IMR-90 (cell line): Measurements from ENCODE around the gene PTPN3. TPM values are rescaled to one million over a fixed set of nuclear protein-coding genes. Genes with fewer than 3 reads are reported as not detected.

Experiments
- ATAC-seq: fragments of 200-7000 bp; cut with Tn5 transposase; 2 replicates; pipeline ENCODE4 v1.9.1; 2020; ENCODE audit warnings: low read depth, mild to moderate bottlenecking, moderate library complexity
- BruUV-seq: library from RNA; stranded (reverse); fragments of 400-500 nt; replicated peaks from 2 replicates; lab custom pipeline; 2021; lab: Mats Ljungman, UMichigan
- CTCF ChIA-PET: fragments of 300-600 bp; formaldehyde crosslinking; extraction: SDS; loops from one replicate; lab custom pipeline; 2021; ENCODE audit warnings: antibody characterized with exemption; lab: Yijun Ruan, JAX
- POLR2A ChIA-PET: fragments of 300-600 bp; sonication (Branson Sonifier 250); formaldehyde crosslinking; loops from one replicate; lab custom pipeline; 2022; ENCODE audit warnings: antibody characterized with exemption; ENCODE audit not compliant: unreplicated experiment; lab: Charles Lee
- DNase-seq: peaks from one replicate; pipeline ENCODE4 v3.0.0; 2013
- H2AFZ ChIP-seq: replicated peaks from 2 replicates; pipeline ENCODE3; 2013; ENCODE audit warnings: low read length, mild to moderate bottlenecking; ENCODE audit not compliant: poor library complexity
- H2AK5ac ChIP-seq: 2 replicates; pipeline ENCODE4 v1.6.1; 2013; ENCODE audit warnings: low read depth, low read length, inconsistent platforms
- H2AK9ac ChIP-seq: replicated peaks from 2 replicates; pipeline ENCODE3; 2013; ENCODE audit warnings: mild to moderate bottlenecking, low read depth, low read length, moderate library complexity; ENCODE audit not compliant: poor library complexity
- H2BK120ac ChIP-seq: 2 replicates; pipeline ENCODE4 v1.6.1; 2013; ENCODE audit warnings: low read depth, low read length, inconsistent platforms
- H2BK15ac ChIP-seq: 3 replicates; pipeline ENCODE4 v1.6.1; 2013; ENCODE audit warnings: low read depth, low read length, inconsistent platforms
- H2BK20ac ChIP-seq: 2 replicates; pipeline ENCODE4 v1.6.1; 2013; ENCODE audit warnings: low read depth, mild to moderate bottlenecking, inconsistent platforms, low read length, moderate library complexity
- H2BK5ac ChIP-seq: 2 replicates; pipeline ENCODE4 v1.6.1; 2013; ENCODE audit warnings: mild to moderate bottlenecking, low read depth, low read length, inconsistent platforms; ENCODE audit not compliant: poor library complexity, severe bottlenecking
- H3K14ac ChIP-seq: replicated peaks from 2 replicates; pipeline ENCODE4 v1.6.1; 2013; ENCODE audit warnings: low read depth, low read length, inconsistent platforms
- H3K18ac ChIP-seq: 2 replicates; pipeline ENCODE4 v1.6.1; 2013; ENCODE audit warnings: low read depth, low read length, control low read depth
- H3K23ac ChIP-seq: 2 replicates; pipeline ENCODE4 v1.6.1; 2013; ENCODE audit warnings: low read depth, low read length, inconsistent platforms
- H3K27ac ChIP-seq: 2 replicates; pipeline ENCODE4 v1.5.1; 2013; ENCODE audit warnings: mild to moderate bottlenecking, control low read depth, low read length; ENCODE audit not compliant: insufficient read depth
- H3K27me3 ChIP-seq: 2 replicates; pipeline ENCODE4 v1.6.1; 2013; ENCODE audit warnings: low read length; ENCODE audit not compliant: control insufficient read depth, insufficient read depth
- H3K36me3 ChIP-seq: 2 replicates; pipeline ENCODE4 v1.6.1; 2013; ENCODE audit warnings: low read length, mixed read lengths; ENCODE audit not compliant: control insufficient read depth, insufficient read depth
- H3K4ac ChIP-seq: 2 replicates; pipeline ENCODE4 v1.6.1; 2013; ENCODE audit warnings: low read depth, low read length, inconsistent platforms
- H3K4me1 ChIP-seq: 2 replicates; pipeline ENCODE4 v1.6.1; 2013; ENCODE audit warnings: low read length, mixed read lengths; ENCODE audit not compliant: control insufficient read depth, insufficient read depth
- H3K4me2 ChIP-seq: 2 replicates; pipeline ENCODE4 v1.6.1; 2013; ENCODE audit warnings: low read depth, mild to moderate bottlenecking, control low read depth, low read length, moderate library complexity
- H3K4me3 ChIP-seq: 2 replicates; pipeline ENCODE4 v1.5.1; 2013; ENCODE audit warnings: low read depth, mild to moderate bottlenecking, control low read depth, low read length, moderate library complexity; ENCODE audit not compliant: insufficient read depth
- H3K56ac ChIP-seq: 2 replicates; pipeline ENCODE4 v1.6.1; 2013; ENCODE audit warnings: low read length, inconsistent platforms; ENCODE audit not compliant: insufficient read depth; ENCODE audit errors: extremely low read depth
- H3K79me1 ChIP-seq, 2 experiments: 2 replicates each; pipeline ENCODE4 v1.6.1; 2013; ENCODE audit warnings: low read length in 2 of 2, inconsistent platforms in 1 of 2, low read depth in 1 of 2
- H3K9ac ChIP-seq: 2 replicates; pipeline ENCODE4 v1.6.1; 2013; ENCODE audit warnings: low read depth, low read length, control low read depth
- H3K9me1 ChIP-seq: 2 replicates; pipeline ENCODE4 v1.6.1; 2013; ENCODE audit warnings: low read length, inconsistent platforms; ENCODE audit not compliant: insufficient read depth
- H3K9me3 ChIP-seq: 2 replicates; pipeline ENCODE4 v1.6.1; 2013; ENCODE audit warnings: low read length; ENCODE audit not compliant: control insufficient read depth, insufficient read depth
- H4K20me1 ChIP-seq: 2 replicates; pipeline ENCODE4 v1.6.1; 2013; ENCODE audit warnings: low read length, inconsistent platforms; ENCODE audit not compliant: insufficient read depth
- H4K5ac ChIP-seq: 2 replicates; pipeline ENCODE4 v1.6.1; 2013; ENCODE audit warnings: mild to moderate bottlenecking, low read depth, low read length, control low read depth
- H4K8ac ChIP-seq, 2 experiments: 2 replicates each; pipeline ENCODE4 v1.6.1; 2013; ENCODE audit warnings: low read depth in 2 of 2, low read length in 2 of 2, control low read depth in 1 of 2, inconsistent platforms in 1 of 2
- H4K91ac ChIP-seq: 2 replicates; pipeline ENCODE4 v1.6.1; 2013; ENCODE audit warnings: low read depth, low read length, inconsistent platforms; ENCODE audit not compliant: insufficient read depth
- BHLHE40 ChIP-seq: fragments of 150-350 bp; IDR thresholded peaks from 2 replicates; pipeline ENCODE4 v1.6.1; 2016; ENCODE audit warnings: mild to moderate bottlenecking, low read depth, low read length
- MAZ ChIP-seq: IDR thresholded peaks from 2 replicates; pipeline ENCODE4 v1.6.1; 2012; ENCODE audit warnings: low read depth, mild to moderate bottlenecking, low read length, improper control_type of control experiment, moderate library complexity, borderline replicate concordance
- MXI1 ChIP-seq: IDR thresholded peaks from 2 replicates; pipeline ENCODE4 v1.6.1; 2012; ENCODE audit warnings: low read depth, mild to moderate bottlenecking, low read length, moderate library complexity, borderline replicate concordance
- RAD21 ChIP-seq: IDR thresholded peaks from 2 replicates; pipeline ENCODE4 v1.6.1; 2012; ENCODE audit warnings: low read length, improper control_type of control experiment
- RCOR1 ChIP-seq: IDR thresholded peaks from 2 replicates; pipeline ENCODE4 v1.6.1; 2012; ENCODE audit warnings: mild to moderate bottlenecking, low read length, improper control_type of control experiment; ENCODE audit not compliant: insufficient replicate concordance
- SMC3 ChIP-seq: fragments of 150-350 bp; IDR thresholded peaks from 2 replicates; pipeline ENCODE4 v1.6.1; 2016; ENCODE audit warnings: low read depth, mild to moderate bottlenecking, antibody characterized with exemption, low read length, moderate library complexity
- WGBS, 2 experiments: methylation state at CpG; one replicate each; pipeline versions ENCODE4 v1.1.5 to v1.1.7; 2013; ENCODE audit warnings: missing lambda C conversion rate in 2 of 2; ENCODE audit not compliant: insufficient read length in 1 of 2; ENCODE audit errors: extremely low coverage in 2 of 2; 5-methylcytosine and 5-hydroxymethylcytosine counted together
- dilution Hi-C: fragments of 300-500 bp; cut with HindIII; formaldehyde crosslinking; loops from one replicate; pipeline ENCODE4 v1.14.3; 2018; ENCODE audit warnings: low sequenced_read_pairs; ENCODE audit not compliant: unreplicated experiment
- in situ Hi-C: fragments of 300-500 bp; cut with MboI; formaldehyde crosslinking; loops from 3 replicates; pipeline ENCODE4 v1.14.3; 2019; ENCODE audit warnings: low sequenced_read_pairs, inconsistent platforms, mixed read lengths
- intact Hi-C: fragments of 100-400 bp; cut with micrococcal nuclease; formaldehyde crosslinking; loops from 2 replicates; pipeline ENCODE4 v1.10.0; 2022
- polyA plus RNA-seq, 3 experiments: library from polyadenylated mRNA; depleted of rRNA; stranded (reverse); fragments of >200 nt; gene quantifications; 2 replicates each; pipeline ENCODE4 v1.2.3, GENCODE V29; 2012; ENCODE audit warnings: low replicate concordance in 1 of 3
- total RNA-seq: library from RNA; depleted of rRNA; stranded (reverse); fragments of >200 nt; gene quantifications from 2 replicates; pipeline ENCODE4 v1.2.3, GENCODE V29; 2012
- TF ChIP-seq, protein P1 (sequence below): conservative IDR thresholded peaks from 2 replicates; pipeline ENCODE4 v1.5.1; 2012; ENCODE audit warnings: mild to moderate bottlenecking, low read depth, low read length, improper control_type of control experiment
- TF ChIP-seq, protein P2 (sequence below): fragments of 150-350 bp; IDR thresholded peaks from 2 replicates; pipeline ENCODE4 v1.6.1; 2016; ENCODE audit warnings: low read depth, mild to moderate bottlenecking, low read length, moderate library complexity, borderline replicate concordance

PTPN3 gene
- total and polyA plus RNA-seq, 2 of the 4 experiments (the other 2 are of a cell fraction) = 0.72 to 0.89 TPM

DNA sequence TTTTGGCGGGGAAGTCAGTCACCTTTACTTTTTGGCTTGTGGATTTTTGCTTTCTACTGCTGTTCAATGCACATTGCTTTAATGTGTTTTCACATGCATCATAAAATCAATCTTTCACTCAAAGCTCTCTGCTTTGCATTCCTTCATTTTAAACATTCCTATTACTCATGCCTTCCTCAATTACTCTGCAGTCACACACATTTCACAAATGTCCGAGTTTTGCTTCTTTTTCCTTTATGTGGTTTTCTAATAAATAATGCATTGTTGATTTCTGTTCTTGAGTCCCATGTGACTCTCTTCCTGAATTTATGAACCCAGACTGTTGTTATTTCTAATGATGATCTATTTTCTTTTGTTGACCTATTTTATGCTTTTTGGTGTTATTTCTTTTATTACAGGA, 95.0 kb downstream of the PTPN3 start:
- Histone ChIP-seq H3K18ac (no peak overlapping the region), H2BK15ac (no peak overlapping the region), H3K23ac (no peak overlapping the region), H2BK20ac (no peak overlapping the region), H3K79me1 (no peaks in the 10 kb centered on the region), H4K5ac (no peak overlapping the region), H3K14ac (no peak overlapping the region), H3K9me1 (no peaks in the 10 kb centered on the region; the same call in 1 of the 2 replicates), H3K9me3 (no peaks in the 10 kb centered on the region), H2BK5ac (no peak overlapping the region), H3K27ac (no peak overlapping the region), H3K4me2 (no peak overlapping the region), H3K4me1 (no peaks in the 10 kb centered on the region), H3K4me3 (no peak overlapping the region), H3K27me3 (no peaks in the 10 kb centered on the region), H3K56ac (no peak overlapping the region), H4K20me1 (no peaks in the 10 kb centered on the region), H4K91ac (no peak overlapping the region), H3K4ac (no peak overlapping the region), H2BK120ac (no peak overlapping the region), H2AK9ac (no peak overlapping the region), H3K9ac (no peak overlapping the region), H2AFZ (no peak overlapping the region), H2AK5ac (no peak overlapping the region), H3K36me3 (no peaks in the 10 kb centered on the region; the same call in 1 of the 2 replicates), H4K8ac (no peak overlapping the region)
- dilution Hi-C loops (no loop called here), in situ Hi-C loops (no loop called here), intact Hi-C loops (loop anchor here (5.0 kb wide), 2 partner anchors 76 to 221 kb away; no protein-coding TSS in a partner anchor)
- DNase-seq (no peak), ATAC-seq (no peak)
- TF ChIP-seq BHLHE40 (no peak), SMC3 (no peak), MXI1 (no peak), RCOR1 (no peak), MAZ (no peak), RAD21 (no peak)
- TF ChIP-seq, protein P1, sequence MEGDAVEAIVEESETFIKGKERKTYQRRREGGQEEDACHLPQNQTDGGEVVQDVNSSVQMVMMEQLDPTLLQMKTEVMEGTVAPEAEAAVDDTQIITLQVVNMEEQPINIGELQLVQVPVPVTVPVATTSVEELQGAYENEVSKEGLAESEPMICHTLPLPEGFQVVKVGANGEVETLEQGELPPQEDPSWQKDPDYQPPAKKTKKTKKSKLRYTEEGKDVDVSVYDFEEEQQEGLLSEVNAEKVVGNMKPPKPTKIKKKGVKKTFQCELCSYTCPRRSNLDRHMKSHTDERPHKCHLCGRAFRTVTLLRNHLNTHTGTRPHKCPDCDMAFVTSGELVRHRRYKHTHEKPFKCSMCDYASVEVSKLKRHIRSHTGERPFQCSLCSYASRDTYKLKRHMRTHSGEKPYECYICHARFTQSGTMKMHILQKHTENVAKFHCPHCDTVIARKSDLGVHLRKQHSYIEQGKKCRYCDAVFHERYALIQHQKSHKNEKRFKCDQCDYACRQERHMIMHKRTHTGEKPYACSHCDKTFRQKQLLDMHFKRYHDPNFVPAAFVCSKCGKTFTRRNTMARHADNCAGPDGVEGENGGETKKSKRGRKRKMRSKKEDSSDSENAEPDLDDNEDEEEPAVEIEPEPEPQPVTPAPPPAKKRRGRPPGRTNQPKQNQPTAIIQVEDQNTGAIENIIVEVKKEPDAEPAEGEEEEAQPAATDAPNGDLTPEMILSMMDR = no peak
- TF ChIP-seq, protein P2, sequence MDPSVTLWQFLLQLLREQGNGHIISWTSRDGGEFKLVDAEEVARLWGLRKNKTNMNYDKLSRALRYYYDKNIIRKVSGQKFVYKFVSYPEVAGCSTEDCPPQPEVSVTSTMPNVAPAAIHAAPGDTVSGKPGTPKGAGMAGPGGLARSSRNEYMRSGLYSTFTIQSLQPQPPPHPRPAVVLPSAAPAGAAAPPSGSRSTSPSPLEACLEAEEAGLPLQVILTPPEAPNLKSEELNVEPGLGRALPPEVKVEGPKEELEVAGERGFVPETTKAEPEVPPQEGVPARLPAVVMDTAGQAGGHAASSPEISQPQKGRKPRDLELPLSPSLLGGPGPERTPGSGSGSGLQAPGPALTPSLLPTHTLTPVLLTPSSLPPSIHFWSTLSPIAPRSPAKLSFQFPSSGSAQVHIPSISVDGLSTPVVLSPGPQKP = no peak
- WGBS, 2 experiments = no CpG with 5 or more reads among the region's 2 CpGs
- ChIA-PET POLR2A (no interaction called here), CTCF (no interaction called here)
- BruUV-seq = no TSS peak
